ENCODE measurements around the gene RAPGEF6.
"Not testable (repeated sequence)": the region's sequence is repeated elsewhere in the genome, so short reads cannot be mapped to it uniquely, and the experiment has no call there.

RAPGEF6 gene

DNA sequence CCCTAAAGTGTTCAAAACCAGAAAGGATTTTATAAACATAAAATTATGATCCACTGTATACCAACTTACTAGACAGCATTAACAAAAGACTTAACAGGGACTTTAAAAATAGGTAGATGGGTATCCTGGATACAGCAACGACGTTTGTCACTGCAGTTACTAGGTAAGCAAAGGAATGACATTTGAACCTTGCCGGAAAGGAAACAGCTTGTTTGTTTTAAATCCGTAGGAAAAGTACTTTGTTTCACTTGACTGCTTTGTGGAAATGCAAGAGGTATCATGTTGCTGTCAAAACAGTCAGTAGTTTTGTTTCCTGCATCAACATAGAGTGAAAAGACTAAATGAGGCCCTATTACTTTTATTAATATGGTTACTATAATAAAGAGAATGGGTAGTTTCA is 248.2 kb downstream of the RAPGEF6 start:
- TF ChIP-seq, protein P1, sequence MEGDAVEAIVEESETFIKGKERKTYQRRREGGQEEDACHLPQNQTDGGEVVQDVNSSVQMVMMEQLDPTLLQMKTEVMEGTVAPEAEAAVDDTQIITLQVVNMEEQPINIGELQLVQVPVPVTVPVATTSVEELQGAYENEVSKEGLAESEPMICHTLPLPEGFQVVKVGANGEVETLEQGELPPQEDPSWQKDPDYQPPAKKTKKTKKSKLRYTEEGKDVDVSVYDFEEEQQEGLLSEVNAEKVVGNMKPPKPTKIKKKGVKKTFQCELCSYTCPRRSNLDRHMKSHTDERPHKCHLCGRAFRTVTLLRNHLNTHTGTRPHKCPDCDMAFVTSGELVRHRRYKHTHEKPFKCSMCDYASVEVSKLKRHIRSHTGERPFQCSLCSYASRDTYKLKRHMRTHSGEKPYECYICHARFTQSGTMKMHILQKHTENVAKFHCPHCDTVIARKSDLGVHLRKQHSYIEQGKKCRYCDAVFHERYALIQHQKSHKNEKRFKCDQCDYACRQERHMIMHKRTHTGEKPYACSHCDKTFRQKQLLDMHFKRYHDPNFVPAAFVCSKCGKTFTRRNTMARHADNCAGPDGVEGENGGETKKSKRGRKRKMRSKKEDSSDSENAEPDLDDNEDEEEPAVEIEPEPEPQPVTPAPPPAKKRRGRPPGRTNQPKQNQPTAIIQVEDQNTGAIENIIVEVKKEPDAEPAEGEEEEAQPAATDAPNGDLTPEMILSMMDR (IDR thresholded peaks at IDR 0.05; ENCODE audit: low read depth, low read length): no peak
- no peak overlapping the region for H3K4me3 ChIP-seq (ENCODE audit: low read depth, low read length)

DNA sequence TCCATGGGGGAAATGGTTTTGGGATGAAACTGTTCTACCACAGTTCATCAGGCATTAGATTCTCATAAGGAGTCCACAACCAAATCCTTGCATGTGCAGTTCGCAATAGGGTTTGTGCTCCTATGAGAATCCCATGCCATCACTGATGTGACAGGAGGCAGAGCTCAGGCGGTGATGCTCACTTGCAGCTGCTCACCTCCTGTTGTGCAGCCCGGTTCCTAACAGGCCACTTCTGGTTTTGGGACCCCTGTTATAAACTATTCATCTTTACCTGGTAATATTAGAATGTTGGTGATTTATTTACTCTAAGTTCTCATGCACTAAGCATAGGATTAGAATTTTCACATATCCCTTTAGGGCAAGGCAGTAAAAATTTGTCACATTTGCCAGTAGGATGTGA is 248.9 kb downstream of the RAPGEF6 start:
- TF ChIP-seq, protein P1 (IDR thresholded peaks at IDR 0.05; ENCODE audit: low read depth, low read length): no peak
- H3K4me3 ChIP-seq (ENCODE audit: low read depth, low read length): no peak overlapping the region

- TF ChIP-seq, protein P1 (IDR thresholded peaks at IDR 0.05; ENCODE audit: low read depth, low read length): no peak
- H3K4me3 ChIP-seq (ENCODE audit: low read depth, low read length): no peak overlapping the region
Measured at GRCh38 chr5:131384616-131385214, 250.3 kb downstream of the RAPGEF6 start.

- H3K4me3 ChIP-seq (ENCODE audit: low read depth, low read length): no peak overlapping the region
- TF ChIP-seq, protein P1 (IDR thresholded peaks at IDR 0.05; ENCODE audit: low read depth, low read length): no peak
Measured at GRCh38 chr5:131384173-131384572, 250.9 kb downstream of the RAPGEF6 start.

DNA sequence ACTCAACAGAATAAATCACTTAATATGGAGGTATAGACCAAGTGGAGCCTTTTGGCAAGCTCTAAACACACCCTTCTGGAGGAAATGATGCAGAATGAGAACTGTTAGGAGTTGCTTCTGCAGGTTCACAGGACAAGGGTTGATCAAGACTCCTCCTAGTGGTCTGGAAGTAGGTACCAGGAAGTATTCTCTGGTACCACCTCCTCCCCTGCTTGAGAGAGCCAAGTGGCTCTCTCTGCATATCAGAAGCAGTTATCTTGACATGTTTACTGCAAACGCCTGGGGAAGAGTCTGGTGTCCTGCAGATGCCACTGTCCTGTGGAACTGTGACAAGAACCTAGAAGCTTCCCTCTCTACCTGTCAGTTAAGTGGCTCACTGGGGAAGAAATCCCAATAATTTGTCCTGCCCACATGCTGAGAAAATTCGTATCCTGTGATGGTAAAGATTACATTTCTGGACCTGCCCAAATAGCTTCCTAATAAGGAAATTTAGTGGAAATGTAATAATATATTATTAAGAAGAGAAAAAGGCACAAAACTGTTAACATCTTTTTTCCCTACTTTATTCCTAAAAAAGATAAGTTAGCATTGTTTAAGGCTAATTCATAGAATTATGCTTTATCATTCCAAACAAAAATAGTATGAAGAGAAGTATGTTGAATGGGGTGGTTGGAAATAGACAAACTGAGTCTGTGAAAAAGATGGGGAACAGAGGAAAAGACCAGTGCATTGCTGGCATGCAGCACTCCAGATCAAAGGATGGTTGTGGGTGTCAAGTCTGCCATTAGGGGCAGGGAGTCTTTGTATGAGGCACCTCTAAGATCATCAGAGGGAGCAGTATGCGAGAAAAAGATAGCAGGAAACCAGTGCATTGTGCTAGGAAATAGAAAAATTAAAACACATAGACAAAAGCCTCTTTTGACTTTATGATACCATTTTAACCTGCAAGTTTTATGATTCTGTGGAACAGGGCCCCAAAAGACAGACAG is 252.3 kb downstream of the RAPGEF6 start:
- TF ChIP-seq, protein P1 (IDR thresholded peaks at IDR 0.05; ENCODE audit: low read depth, low read length): peak; percentile 48
- no peak overlapping the region for H3K4me3 ChIP-seq (ENCODE audit: low read depth, low read length)

GRCh38 chr5:131381777-131382176 is 253.3 kb downstream of the RAPGEF6 start:
- TF ChIP-seq, protein P1 (IDR thresholded peaks at IDR 0.05; ENCODE audit: low read depth, low read length): no peak
- H3K4me3 ChIP-seq (ENCODE audit: low read depth, low read length): no peak overlapping the region

DNA sequence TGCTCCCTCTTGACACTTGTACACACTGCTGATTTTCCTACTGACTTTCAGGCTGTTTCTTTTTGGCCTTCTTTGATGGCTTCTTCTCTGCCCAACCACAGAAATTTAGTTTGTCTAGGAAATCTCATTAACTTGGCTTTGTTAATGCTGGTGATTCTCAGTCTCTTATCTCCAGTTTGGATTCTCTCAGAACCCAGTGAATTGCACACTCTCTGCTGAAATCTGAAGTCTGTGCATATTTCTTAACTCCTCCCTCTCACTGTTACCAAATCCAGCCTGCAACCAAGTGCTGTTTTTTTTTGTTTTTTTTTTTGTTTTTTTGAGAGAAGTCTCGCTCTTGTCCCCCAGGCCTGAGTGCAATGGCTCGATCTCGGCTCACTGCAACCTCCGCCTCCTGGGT is 254.0 kb downstream of the RAPGEF6 start:
- TF ChIP-seq, protein P1 (IDR thresholded peaks at IDR 0.05; ENCODE audit: low read depth, low read length): no peak
- no peak overlapping the region for H3K4me3 ChIP-seq (ENCODE audit: low read depth, low read length)

DNA sequence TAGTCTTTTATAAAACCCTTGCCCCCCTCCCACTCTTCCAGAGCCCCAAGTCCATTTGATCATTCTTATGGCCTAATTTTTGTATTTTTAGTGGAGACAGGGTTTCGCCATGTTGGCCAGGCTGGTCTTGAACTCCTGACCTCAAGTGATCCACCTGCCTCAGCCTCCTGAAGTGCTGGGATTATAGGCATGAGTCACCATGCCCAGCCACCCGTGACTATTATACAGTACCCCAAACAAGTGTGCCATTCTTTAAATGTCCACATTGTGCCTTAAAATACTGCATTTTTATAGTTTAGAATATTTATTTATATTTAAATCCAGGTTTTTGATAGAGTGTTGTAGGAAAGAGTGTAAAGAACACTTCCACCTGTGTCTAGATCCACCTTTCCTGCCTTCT is 254.8 kb downstream of the RAPGEF6 start:
- not testable (repeated sequence) for H3K4me3 ChIP-seq (ENCODE audit: low read depth, low read length)

All from WI38 (cell line).